NOMO-1 treated with DMSO at 0.1 percent for 48 hours (cell line): ENCODE measurements around the gene CCDC106.
A peak's percentile ranks its signal among the peaks of the same experiment; 100 is the strongest.

Source experiments
- DNase-seq: peaks from one replicate; lab custom pipeline; 2025; ENCODE audit not compliant: unreplicated experiment; lab: John Stamatoyannopoulos, UW

The CCDC106 gene

DNA sequence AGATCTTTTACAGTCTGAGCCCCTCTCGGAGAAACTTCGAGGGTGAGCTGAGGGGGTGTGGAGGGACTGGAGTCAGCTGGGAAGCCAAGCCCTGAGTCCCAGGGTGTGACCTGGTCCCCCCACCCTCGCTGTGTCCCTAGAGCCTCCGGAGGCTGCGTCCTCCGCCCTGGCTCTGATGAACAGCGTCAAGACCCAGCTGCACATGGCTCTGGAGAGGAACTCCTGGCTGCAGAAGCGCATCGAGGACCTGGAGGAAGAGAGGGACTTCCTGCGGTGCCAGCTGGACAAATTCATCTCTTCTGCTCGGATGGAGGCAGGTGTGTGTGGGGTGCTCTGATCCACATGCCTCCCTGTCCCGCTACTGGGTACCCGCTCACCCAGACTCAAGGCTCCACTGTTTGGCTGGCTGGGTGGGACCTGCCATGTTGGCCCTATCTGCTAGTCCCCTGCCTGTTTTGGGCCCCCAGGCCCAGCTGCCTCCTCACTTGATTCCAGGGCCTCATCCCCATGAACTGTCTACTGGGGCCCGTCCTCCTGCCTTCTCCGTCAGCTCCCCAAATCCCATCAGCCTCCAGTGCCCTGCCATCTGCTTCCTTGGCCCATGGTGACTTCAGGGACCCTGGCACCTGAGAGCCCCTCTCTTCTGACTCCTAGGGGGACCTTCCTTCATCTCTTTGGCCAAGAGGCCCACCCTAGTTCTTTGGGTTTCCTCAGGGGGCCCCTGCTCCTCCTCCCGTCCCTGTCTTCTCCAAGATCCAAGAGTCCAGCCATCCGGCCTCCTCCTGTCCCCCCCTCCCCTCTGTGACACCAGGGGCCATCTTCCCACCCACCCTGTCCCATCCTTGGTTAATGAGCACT, 1.5 kb downstream of the CCDC106 start:
- no peak for DNase-seq

DNA sequence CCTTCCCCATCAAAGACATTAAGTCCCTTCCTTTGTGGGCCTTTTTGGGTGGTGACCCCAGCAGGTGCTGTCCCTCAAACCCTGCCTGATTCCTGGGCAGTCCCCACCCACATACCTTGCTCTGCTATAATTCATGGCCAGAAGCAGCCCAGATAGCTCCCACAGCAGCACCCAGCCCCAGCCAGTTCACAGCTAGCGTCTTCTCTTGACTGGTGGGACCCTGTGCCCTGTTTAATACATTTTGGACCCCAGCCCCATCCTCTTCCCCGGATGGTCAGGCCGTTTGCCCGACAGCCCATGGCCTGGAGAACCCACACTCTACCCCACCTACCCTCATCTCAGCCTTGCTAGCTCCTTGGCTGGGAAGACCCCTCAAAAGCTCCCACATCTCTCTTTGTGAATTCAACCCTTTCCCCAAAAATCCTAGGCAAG, 2.1 kb downstream of the CCDC106 start:
- DNase-seq = no peak

DNA sequence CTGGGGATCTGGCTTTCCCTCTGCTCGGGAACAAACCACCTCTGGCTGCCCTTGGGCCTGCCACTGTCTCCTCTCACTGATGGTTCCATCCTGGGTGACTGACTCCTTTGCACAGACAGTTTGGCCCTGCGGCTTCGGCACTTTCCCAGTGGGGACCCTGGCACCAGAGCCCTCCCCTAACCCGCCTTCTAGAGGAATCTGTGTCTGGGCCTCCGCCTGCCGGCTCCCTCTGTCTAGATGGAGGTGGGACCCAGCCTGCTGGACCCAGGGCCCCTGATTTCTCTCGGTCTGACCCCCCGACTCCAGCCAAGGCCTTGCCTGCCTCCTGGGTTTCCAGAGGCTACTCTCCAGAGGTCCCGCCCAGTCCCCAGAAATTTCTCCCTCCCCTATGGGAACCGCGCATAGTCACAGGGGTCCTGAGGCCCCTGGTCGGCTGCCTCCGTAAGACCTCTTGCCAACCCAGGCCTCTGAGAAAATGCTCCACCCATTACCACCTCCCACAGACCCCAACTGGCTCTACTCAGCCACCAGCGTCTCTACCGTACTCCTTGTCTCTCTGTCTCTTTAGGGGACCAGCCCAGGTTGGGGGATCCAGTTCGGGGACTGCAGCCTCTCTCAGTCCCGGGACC, 2.7 kb downstream of the CCDC106 start:
- no peak for DNase-seq

DNA sequence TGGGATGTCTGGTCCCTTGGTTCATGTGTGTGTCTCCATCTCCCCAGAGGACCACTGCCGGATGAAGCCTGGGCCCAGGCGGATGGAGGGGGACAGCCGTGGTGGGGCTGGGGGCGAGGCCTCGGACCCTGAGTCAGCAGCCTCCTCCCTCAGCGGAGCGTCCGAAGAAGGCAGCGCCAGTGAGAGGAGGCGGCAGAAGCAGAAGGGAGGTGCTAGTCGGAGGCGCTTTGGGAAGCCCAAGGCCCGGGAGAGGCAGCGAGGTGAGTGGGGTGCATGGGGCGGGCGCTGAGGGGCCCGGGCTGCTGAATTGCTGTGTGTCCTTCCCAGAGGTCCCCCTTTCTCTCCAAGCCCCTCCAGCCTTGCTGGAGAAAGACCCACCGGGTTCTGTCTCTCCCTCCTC, 3.2 kb downstream of the CCDC106 start:
- DNase-seq = no peak

DNA sequence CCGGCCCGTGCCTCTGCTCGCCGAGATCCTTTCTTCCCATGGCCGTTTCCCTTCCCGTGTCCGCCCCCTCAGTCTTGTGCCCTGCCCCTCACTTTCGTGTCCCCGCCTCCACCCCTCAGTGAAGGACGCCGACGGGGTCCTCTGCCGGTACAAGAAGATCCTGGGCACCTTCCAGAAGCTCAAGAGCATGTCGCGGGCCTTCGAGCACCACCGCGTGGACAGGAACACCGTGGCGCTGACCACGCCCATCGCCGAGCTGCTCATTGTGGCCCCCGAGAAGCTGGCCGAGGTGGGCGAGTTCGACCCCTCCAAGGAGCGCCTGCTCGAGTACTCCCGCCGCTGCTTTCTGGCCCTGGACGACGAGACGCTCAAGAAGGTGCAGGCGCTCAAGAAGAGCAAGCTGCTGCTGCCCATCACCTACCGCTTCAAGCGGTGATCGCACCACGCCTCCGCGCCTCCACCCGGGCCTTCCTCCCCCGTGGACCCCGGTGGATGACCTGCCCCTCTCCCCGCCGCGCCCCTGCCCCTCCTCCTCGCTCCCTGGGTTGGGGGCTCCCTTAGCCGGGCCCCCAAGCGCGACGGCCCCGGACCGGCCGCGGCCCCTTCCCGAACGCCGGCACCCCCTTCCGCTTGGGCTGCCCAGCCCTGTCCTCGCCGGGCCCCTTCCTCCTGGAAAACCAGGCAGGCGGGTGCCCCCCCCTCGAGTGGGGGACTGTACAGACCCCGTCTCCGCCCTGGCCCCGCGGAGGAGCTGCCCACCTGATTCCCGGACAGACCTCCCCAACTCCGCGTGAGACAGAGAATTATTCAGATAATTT, 4.5 kb downstream of the CCDC106 start:
- no peak for DNase-seq

DNA sequence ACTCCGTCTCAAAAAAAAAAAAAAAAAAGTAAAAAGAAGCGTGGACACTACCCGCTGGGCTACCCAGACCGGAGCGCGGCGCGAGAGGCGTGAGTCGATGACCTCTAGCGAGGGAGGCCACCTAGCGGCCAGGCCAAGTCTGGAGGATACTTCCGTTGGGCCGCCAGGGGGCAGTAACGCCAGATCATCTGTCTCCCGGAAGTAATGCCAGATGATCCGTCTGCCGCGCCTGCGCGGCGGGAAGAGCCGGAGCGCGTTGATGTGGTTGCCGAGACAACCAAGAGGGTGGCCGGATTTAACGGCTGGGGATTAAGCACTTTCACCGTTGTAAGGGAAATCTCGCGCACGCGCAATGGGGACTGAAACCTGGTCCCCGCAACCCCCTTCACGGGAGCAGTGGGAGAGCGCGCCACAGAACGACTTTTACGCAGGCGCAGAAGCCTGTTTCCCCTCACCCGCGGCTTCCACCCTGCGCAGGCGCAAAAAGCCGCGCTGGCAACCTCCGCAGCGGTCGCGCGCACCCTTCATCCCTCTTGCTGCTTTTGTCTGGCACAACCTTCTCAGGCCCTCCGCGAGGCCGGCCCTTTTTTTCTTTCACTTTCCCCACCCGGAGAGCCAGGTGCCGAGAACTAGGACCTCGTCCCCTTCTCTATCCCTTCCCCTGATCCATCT, 5.8 kb downstream of the CCDC106 start:
- DNase-seq = peak; percentile 97

DNA sequence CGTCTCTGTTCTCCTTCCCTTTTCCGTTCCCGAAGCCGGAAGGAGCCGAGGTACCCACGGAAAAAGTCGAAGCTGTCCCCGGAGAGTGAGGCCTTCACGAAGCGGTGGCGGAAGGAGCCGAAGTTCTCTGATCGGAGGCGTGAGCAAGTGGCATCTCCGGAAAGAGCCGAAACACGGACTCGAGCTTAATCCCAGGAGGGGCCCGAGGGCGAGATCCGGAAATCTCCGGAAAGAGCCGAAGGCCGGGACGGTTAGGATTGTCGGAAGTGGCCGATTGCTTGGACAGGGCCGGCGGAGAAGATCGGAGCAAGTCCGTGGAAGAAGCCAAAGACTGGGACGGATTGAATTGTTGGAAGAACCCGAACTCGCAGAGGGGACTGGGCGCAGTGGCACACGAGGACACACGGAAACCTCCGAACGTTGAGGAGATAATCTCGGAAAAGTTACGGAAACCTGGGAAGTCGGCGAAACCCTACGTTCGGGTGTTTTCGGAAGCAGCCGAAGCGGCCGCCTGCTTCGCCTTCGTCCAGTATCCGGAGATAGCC, 6.4 kb downstream of the CCDC106 start:
- DNase-seq = peak; percentile 100

DNA sequence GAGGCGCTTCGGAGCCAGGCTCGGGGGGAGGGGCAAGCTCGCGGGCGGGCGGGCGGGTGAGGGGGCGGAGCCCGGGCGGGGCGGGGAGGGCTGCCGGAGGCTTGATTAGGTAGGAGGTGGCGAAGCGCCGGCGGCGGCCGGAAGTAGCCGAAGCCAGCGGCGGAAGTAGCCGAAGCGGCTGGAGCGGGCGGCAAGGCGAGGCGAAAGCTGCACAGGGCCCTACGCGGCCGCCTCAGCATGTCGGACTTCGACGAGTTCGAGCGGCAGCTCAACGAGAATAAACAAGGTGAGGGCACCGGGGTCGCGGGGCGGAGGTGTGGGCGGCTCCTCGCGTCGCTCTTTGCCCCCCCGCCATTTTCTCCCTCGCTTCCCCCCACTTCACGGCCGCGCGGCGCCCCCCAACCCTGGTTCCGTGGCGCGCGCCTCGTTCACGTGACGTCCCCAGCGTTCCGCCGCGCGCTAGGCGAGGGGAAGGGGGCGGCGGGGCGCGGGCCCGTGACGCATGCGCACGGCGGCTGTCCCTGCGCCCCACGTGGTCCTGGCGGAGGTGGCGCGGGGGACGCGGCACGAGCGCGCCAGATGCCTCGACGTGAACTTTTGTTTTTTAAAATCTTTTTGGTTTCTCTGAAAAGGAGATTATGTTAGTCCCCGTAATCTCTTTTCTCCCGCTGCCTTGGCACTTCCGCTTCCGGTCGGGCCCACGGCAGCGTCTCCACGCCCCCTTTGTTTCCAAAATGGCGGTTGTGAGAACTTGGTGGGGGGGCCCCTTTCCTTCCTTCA, 7.0 kb downstream of the CCDC106 start, which contains the start of gene U2AF2:
Gene U2AF2, plus strand, starts transcription at position 168 of the 780 bp plus-strand sequence. Its CDS starts 70 bp downstream, at position 238.
- DNase-seq = peak; percentile 89

DNA sequence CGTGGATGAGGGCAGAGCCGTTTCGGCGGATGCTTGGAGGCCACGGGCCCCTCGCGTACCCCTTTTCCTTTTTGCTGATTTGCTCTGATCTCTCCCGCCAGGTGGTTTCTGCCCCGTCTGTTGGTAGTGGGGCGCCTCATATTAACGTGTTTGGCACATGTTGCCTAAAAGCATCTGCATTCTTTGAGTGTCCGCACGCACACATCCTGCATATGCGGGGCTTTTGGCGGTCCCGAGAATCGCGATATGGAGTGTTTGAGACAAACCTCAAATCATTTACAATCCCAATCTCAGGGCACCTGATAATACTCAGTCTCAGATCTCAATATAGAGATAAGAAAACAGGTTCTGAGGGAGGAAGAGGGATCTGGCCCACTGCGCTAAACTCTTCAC, 7.6 kb downstream of the CCDC106 start:
- no peak for DNase-seq

DNA sequence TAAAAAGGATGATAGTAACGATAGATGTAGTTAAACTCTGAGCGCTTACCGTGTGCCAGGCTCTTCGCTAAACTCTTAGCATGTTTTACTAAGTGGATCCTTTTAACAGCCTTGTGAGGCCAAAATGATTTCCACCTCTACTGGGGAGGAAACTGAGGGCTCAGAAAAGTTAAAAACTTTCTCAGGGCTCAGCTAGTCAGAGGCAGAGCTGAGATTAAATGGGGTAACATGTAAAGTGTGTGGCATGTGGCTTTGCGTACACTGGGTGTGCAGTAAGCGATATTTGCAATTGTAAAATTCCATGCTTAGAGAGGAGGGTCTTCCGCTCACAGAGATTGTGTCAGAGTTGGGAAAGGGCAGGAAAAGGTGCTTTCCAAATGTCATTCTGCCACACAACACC, 8.5 kb downstream of the CCDC106 start:
- no peak for DNase-seq

DNA sequence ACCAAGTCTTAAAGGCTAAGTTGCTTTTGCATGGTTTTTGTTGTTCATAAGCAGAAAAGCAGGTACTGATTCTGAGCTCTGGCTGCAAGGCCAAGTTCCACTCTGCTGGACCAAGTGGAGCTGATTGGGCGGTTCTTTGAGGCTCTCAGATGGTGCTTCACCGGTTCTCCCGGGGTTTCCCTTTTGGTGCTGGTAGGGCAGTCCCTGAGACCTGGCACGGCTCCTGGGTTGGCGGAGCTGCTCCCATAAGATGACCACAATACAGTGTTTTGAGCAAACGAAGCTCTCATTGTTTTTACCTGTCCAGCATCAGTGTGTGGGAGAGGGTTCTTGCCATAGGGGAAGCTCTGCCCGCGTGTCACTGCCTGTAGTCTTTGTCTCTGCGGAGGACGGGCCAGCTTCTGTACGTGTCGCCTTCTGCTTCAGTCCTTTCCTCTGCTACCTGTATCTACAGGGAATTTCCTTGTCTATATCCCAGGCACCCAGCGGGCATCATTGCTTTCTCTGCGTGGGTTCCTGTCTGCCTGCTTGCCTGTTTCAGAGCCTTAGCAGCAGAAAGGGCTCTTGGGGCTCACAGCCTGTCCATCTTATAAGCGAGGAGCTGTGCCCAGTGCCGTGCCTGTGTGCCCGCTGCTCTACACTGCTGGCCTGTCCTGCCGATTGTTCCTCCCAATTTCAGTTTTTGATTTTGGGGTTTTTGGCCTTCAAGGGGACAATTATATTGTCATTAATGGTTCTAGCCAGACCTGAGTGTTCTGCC, 9.2 kb downstream of the CCDC106 start:
- DNase-seq = no peak

DNA sequence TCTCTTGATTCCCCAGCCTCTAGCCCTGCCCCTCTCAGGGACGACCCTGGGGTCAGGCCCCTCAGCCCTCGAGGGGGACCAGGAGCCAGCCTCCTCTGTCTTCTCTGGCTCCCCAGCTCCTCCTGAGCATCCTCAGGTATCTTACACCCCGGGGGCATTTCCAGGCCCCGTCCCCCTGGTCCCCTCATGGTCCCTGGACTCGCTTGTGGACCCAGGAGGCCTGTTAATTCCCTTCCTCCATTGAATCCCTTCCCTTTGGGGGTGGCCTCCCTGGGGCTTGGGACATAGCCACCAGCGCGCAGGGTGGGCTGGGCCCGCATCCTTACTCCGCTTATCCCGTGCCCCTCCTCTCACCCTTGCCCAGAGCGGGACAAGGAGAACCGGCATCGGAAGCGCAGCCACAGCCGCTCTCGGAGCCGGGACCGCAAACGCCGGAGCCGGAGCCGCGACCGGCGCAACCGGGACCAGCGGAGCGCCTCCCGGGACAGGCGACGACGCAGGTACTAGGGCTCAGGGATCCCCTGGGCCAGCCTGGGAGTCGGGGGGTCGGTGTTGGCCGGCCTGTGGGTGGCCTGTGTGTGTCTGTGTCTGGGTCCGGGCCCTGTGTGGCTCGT, 10.9 kb downstream of the CCDC106 start:
- no peak for DNase-seq

DNA sequence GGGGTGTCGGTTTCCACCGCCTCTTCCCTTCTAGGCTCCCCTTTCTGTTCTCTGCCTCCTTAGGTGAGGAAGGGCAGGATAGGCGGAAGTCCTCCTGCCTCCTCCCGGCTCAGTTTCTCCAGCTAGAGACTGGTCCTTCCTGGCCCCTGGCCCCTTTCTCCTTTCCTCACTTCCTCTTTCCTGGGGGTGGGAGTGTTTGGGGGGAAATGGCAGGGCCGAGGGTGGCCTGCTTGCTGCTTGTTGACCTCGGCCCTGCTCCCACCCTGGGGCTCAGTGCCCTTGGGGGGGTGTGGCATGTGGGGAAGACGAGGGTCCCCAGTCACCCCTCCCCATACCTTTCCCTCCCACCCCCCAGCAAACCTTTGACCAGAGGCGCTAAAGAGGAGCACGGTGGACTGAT, 11.8 kb downstream of the CCDC106 start:
- DNase-seq = no peak

DNA sequence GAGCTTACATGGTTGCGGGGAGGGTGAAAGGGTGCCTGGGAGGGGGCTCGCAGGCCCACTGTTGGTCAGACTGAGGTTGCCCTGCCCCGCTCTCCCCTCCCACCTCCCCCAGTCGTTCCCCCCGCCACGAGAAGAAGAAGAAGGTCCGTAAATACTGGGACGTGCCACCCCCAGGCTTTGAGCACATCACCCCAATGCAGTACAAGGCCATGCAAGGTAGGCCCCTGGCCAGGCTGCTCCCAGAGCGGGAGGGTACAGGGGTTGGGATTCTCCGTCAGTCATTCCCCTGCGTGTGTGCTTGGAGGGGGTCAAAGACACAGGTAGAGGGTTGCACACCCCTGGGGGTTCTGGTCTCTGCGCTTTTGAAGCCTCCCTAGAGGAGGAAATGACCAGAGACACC, 12.4 kb downstream of the CCDC106 start:
- no peak for DNase-seq

DNA sequence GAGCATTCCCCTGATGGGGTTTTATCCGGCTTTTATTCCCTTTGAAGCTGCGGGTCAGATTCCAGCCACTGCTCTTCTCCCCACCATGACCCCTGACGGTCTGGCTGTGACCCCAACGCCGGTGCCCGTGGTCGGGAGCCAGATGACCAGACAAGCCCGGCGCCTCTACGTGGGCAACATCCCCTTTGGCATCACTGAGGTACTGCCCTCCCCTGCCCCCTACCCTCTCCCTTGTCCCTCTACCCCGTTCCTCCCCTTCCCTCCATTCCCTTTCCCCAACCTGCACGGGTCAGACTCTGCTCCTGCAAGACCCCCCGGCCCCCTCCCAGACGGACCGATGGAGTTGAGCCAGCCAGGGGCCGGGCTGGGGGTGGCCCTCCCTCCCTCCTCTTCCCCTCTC, 13.0 kb downstream of the CCDC106 start:
- no peak for DNase-seq

DNA sequence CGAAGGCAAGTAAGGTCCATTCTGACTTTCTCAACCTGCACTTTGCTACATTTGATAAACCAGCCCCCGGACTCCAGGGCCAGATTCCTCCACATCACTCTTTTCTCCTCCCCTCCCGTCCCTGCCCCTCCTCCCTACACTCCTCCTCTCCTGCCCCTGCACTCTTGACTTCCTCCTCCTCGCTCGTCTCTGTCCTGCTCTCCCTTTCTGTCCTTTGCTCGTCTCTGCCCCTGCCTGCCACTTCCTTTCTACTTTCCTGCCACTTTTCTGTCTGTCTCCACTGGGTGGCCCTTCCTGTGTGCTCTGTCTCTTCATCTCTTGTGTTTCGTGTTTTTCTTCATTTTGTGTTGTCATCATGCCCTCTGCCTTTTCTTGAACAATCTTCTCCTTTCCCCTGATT, 13.8 kb downstream of the CCDC106 start:
- no peak for DNase-seq

DNA sequence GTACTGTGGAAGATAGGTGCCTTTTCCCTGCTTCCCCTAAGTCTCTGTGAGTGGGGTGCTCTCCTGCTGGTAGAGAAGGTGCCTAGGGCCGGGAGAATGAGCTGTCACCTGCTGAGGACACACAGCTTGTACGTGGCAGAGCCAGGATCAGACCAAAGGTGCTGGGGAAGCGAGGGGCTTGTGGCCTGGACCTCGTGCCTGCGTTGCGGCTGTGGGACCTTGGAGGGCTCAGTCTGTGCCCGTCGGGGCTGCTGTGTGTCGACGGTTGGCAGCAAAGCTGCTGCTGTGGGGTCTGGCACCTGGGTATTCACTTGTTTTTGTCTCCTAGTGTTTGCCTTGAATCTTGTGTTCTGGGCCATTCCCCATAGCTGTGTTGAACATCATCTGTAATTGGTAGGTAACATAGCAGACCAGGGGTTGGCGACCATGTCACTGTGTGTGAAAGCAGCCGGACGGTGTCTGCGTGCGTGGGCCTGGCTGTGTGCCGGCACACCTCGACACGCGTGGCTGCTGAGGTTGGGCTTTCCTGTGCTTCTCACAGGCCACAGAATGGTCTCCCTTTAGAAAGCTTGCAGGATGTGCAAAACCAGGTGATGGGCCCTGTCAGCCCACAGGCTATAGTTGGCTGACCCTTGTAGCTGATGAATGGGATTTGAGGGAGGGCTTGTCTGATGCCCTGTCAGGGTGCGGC, 16.0 kb downstream of the CCDC106 start:
- no peak for DNase-seq

DNA sequence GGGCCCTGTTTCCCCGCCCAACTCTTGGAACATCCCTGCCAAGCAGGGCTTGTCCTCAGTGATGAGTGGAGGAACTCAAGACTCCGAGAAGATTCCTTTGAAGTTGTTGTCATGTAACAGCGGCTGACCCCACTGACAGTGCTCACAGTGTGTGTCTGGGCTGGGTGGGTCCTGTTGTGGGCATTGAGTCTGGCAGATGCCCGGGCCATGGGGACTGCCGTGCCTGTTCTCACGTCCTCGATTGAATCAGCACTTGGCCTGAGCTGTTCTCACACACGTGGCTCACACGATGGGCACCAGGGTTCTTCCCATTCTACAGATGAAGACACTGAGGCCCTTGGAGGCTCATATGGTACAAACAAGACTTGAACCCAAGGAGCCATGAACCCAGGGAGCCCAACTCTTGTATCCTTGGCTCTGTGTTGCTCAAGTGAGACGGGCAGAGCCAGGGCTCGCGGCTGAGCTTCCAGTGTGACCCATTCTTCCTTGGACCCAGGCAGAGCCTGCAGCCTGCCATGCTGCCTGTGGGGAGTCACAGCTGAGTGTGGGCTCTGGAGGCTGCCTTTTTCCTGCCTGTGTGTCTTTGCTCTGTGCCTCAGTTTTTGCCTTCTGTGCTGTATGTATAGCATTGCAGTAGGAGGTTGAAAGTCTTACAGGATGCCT, 18.5 kb downstream of the CCDC106 start:
- DNase-seq = no peak
